Tibial nerve (tissue), 4 donors: ENCODE results near the gene TJP2. TPM values are rescaled to one million over a fixed set of nuclear protein-coding genes. Genes with fewer than 3 reads are reported as not detected.

Experiments used
- DNase-seq, 2 donors: peaks; one replicate each; pipeline ENCODE4 v3.0.0-alpha.2; 2019; ENCODE audit warnings: low spot score in 2 of 2
- H3K27ac ChIP-seq, 4 donors: fragments of 200-600 bp; sonication (generic) in 3 of 4; one replicate each; pipeline ENCODE4 v1.5.1; 2017 to 2019; ENCODE audit warnings: mild to moderate bottlenecking in 1 of 4
- H3K27me3 ChIP-seq, 2 donors: fragments of 200-600 bp; sonication (generic) in 1 of 2; one replicate each; pipeline versions ENCODE4 v1.5.1 to v1.6.0; 2017 to 2019
- H3K36me3 ChIP-seq, 3 donors: fragments of 200-600 bp; sonication (generic); one replicate each; pipeline ENCODE4 v1.5.1; 2018 to 2019
- H3K4me1 ChIP-seq, 4 donors: fragments of 200-600 bp; sonication (generic) in 3 of 4; one replicate each; pipeline ENCODE4 v1.5.1; 2017 to 2019
- H3K4me3 ChIP-seq, 4 donors: fragments of 200-600 bp; sonication (generic) in 3 of 4; one replicate each; pipeline ENCODE4 v1.5.1; 2017 to 2019; ENCODE audit warnings: mild to moderate bottlenecking in 1 of 4, moderate library complexity in 1 of 4
- H3K9me3 ChIP-seq, 4 donors: fragments of 200-600 bp; sonication (generic) in 3 of 4; one replicate each; pipeline ENCODE4 v1.5.1; 2017 to 2019
- EP300 ChIP-seq, 2 donors: sonication (generic); formaldehyde crosslinking; IDR thresholded peaks; one replicate each; pipeline ENCODE4 v1.6.1; 2017; ENCODE audit warnings: antibody characterized with exemption in 2 of 2, mild to moderate bottlenecking in 1 of 2
- POLR2A ChIP-seq, 2 donors: fragments of 450-650 bp; IDR thresholded peaks; one replicate each; pipeline ENCODE4 v1.6.1; 2017; ENCODE audit warnings: antibody characterized with exemption in 2 of 2, mild to moderate bottlenecking in 2 of 2, moderate library complexity in 2 of 2
- WGBS, 2 donors: methylation state at CpG; one replicate each; pipeline ENCODE4 v1.1.5; 2018; 5-methylcytosine and 5-hydroxymethylcytosine counted together
- total RNA-seq, 4 donors: library from RNA; depleted of rRNA; stranded (reverse); fragments of >200 nt; gene quantifications; one replicate each; pipeline ENCODE4 v1.1.0, GENCODE V29; 2016
- TF ChIP-seq, protein P1 (sequence below), 5 experiments: fragments of 200-600 bp in 3 of 5; fragments of 450-650 bp in 2 of 5; sonication (generic) in 3 of 5; IDR thresholded peaks; one replicate each; pipeline ENCODE4 v1.5.1; 2016 to 2019; ENCODE audit warnings: antibody characterized with exemption in 5 of 5, mild to moderate bottlenecking in 3 of 5, moderate library complexity in 2 of 5

TJP2 gene
- total RNA-seq, 4 donors from 2014 or later, result 123 to 207 (median 182) TPM

DNA sequence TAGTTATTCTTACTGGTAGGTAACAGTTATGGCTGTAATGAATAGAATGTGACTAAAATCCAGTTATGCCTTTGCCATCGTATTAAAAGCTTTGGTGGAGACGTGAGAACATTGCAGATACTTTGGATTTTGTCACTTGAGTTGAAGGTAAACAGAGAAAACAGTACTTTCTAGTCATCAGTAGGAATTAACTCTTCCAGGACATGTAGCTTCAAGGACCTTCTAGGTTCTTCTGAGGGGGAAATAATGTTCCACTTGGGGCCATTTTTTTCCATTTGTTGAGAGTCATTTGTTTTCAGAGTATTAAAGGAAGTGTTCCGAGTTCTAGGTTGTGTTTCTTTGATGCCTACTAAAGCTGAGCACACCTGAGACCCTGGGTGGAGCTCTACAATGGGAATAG is 6.1 kb downstream of the TJP2 start:
- no peaks in the 10 kb centered on the region for H3K36me3 ChIP-seq
- no peak for DNase-seq
- H3K27ac ChIP-seq, result no peak overlapping the region
- peaks cover 0 to 23% (median 2%) of the 10 kb centered on the region in 4 donors for H3K4me1 ChIP-seq
- TF ChIP-seq EP300 (IDR thresholded peaks at IDR 0.05) (no peak), POLR2A (IDR thresholded peaks at IDR 0.05) (no peak)
- TF ChIP-seq, protein P1, sequence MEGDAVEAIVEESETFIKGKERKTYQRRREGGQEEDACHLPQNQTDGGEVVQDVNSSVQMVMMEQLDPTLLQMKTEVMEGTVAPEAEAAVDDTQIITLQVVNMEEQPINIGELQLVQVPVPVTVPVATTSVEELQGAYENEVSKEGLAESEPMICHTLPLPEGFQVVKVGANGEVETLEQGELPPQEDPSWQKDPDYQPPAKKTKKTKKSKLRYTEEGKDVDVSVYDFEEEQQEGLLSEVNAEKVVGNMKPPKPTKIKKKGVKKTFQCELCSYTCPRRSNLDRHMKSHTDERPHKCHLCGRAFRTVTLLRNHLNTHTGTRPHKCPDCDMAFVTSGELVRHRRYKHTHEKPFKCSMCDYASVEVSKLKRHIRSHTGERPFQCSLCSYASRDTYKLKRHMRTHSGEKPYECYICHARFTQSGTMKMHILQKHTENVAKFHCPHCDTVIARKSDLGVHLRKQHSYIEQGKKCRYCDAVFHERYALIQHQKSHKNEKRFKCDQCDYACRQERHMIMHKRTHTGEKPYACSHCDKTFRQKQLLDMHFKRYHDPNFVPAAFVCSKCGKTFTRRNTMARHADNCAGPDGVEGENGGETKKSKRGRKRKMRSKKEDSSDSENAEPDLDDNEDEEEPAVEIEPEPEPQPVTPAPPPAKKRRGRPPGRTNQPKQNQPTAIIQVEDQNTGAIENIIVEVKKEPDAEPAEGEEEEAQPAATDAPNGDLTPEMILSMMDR (IDR thresholded peaks at IDR 0.05), result no peak
- H3K4me3 ChIP-seq, result no peak overlapping the region
- 89 to 90% methylated on average over 3 of the region's 3 CpGs for WGBS, 2 donors
- H3K27me3 ChIP-seq, result no peaks in the 10 kb centered on the region
- H3K9me3 ChIP-seq, result no peaks in the 10 kb centered on the region

DNA sequence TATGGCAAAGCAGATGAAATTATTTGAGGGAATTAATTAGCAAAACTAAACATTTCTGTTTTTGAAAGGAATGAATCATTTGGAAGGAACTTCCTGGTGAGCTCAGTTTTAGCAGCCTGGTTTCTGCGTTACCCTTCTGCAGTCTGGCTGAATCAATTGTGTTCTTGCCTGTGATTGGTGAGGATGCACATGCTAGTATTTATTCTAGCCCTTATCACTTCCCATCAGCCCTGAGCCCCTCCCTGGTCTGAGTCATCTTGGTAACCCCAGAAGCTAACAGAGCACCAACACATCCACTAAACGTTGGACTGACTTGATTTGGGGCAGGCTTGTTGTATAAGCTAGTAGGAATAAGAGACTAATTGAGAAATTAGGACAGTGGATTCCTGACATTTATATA is 6.6 kb downstream of the TJP2 start:
- Histone ChIP-seq H3K4me1 (peaks cover 0 to 19% (median 0%) of the 10 kb centered on the region in 4 donors), H3K27ac (no peak overlapping the region), H3K4me3 (no peak overlapping the region), H3K9me3 (no peaks in the 10 kb centered on the region), H3K27me3 (no peaks in the 10 kb centered on the region), H3K36me3 (no peaks in the 10 kb centered on the region)
- DNase-seq, result no peak
- 25 to 33% methylated on average over 2 of the region's 2 CpGs for WGBS, 2 donors
- peak in 1 of 2 donors; percentile 41 for TF ChIP-seq EP300 (IDR thresholded peaks at IDR 0.05)
- TF ChIP-seq POLR2A (IDR thresholded peaks at IDR 0.05), result no peak
- TF ChIP-seq, protein P1 (IDR thresholded peaks at IDR 0.05), result no peak

DNA sequence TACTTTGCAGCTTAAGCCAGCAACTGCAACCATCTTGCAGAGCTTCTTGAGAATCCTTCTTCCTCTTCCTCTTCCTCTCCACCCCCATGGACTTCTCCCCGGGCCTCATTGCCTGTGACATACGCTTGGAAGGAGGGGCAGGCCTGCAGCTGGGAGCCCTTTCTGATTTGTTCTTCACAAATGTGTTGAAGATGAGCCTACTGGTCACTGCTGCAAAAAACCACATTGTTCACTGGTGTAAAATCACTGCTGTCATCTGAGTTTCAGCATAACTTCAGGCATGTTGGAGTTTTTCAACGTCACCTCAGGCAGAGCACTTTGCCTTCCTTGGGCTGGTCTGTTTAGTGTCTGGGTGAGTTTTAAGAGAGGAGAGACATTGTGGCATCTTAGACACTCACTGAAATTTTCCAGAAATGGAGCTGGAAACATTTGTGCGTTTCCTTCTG is 7.9 kb downstream of the TJP2 start:
- H3K4me3 ChIP-seq, result no peak overlapping the region
- H3K4me1 ChIP-seq, result peaks cover 0 to 21% (median 7%) of the 10 kb centered on the region in 4 donors
- no peak for DNase-seq
- H3K27ac ChIP-seq, result no peak overlapping the region
- TF ChIP-seq POLR2A (IDR thresholded peaks at IDR 0.05) (no peak), EP300 (IDR thresholded peaks at IDR 0.05) (no peak)
- TF ChIP-seq, protein P1 (IDR thresholded peaks at IDR 0.05), result no peak
- H3K36me3 ChIP-seq, result no peaks in the 10 kb centered on the region
- WGBS, 2 donors, result 65 to 74% methylated on average over 4 of the region's 4 CpGs
- H3K27me3 ChIP-seq, result no peaks in the 10 kb centered on the region
- H3K9me3 ChIP-seq, result no peaks in the 10 kb centered on the region

DNA sequence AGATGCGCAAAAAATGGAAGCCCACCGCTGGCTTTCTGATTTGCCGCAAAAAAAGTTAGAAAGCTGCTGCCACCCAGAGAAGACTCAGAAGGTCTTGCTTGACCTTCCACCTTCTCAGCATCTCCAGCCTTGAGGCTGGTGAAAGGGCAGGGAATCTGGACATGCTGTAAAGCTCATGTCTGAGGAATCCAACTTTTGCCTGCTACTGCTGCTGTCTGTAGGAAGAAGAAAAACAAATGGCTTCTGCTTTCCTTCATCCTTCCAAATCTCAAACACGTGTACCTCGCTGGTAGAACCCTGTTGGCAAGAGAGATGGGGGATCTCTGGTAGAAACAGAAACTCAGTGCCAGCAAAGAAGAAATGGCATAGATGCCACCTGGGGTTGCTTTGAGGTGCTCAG is 10.2 kb downstream of the TJP2 start:
- H3K27ac ChIP-seq, result no peak overlapping the region
- H3K27me3 ChIP-seq, result no peaks in the 10 kb centered on the region
- H3K4me3 ChIP-seq, result no peak overlapping the region
- H3K9me3 ChIP-seq, result no peaks in the 10 kb centered on the region
- WGBS, 2 donors, result 91 to 99% methylated on average over 5 of the region's 5 CpGs
- TF ChIP-seq, protein P1 (IDR thresholded peaks at IDR 0.05), result no peak
- TF ChIP-seq POLR2A (IDR thresholded peaks at IDR 0.05) (no peak), EP300 (IDR thresholded peaks at IDR 0.05) (no peak)
- peaks cover 0 to 30% (median 18%) of the 10 kb centered on the region in 4 donors for H3K4me1 ChIP-seq
- H3K36me3 ChIP-seq, result no peaks in the 10 kb centered on the region
- no peak for DNase-seq

DNA sequence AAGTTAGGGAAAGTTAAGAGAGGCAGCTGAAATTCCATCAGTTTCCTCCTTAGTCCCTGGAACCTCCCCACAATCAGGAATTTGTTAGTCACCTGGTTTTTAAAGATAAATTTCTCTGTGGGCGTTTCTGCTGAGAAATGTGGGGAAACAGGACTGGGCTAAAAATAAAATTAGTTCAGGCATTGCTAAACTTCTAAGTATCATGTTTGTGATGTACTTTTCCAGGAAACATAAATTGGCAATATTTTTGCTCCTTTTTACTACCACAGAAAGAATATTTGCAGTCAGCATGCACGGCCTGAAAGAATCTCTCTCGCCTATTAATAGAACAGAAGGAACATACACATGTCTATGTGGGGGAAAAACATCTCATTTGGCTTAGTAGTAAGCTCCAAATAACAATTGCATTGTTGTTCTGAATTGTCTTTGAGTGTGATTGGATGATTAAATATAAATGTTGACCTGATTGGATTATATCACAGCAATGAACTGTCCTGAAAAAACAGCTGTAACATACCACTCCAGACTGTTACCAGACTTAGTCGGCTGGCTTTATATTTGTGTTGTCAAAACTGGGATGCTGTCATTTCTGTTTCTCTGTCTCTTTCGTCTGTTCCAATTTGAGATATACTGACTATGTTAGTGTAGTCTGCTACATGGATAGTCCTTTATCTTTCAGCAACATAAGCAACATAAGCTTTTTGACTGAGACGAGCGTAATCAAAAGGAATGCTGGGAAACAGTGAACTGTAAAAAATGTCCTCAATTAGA is 12.9 kb downstream of the TJP2 start:
- H3K36me3 ChIP-seq, result no peaks in the 10 kb centered on the region
- no peaks in the 10 kb centered on the region for H3K27me3 ChIP-seq
- peak overlapping the region in 3 of 4 donors; percentile 53 to 76 (median 76) for H3K27ac ChIP-seq
- no peak overlapping the region for H3K4me3 ChIP-seq
- TF ChIP-seq POLR2A (IDR thresholded peaks at IDR 0.05) (no peak), EP300 (IDR thresholded peaks at IDR 0.05) (no peak)
- WGBS, 2 donors, result 26 to 41% methylated on average over 7 of the region's 7 CpGs
- no peak for DNase-seq
- no peaks in the 10 kb centered on the region for H3K9me3 ChIP-seq
- H3K4me1 ChIP-seq, result peaks cover 0 to 37% (median 18%) of the 10 kb centered on the region in 4 donors
